Upper lobe of right lung (tissue), 1 donor: ENCODE data around the gene FAF2. TPM values are rescaled to one million over a fixed set of nuclear protein-coding genes. Genes with fewer than 3 reads are reported as not detected.

Experiments used
- ATAC-seq: fragments of 200-7000 bp; cut with Tn5 transposase; one replicate; pipeline ENCODE4 v1.9.1; 2020; ENCODE audit warnings: mild to moderate bottlenecking, moderate library complexity
- DNase-seq: peaks from one replicate; pipeline ENCODE4 v3.0.0-alpha.2; 2020
- H3K27ac ChIP-seq: fragments of 200-600 bp; one replicate; pipeline ENCODE4 v1.8.0; 2022
- H3K27me3 ChIP-seq: fragments of 200-600 bp; one replicate; pipeline ENCODE4 v1.8.0; 2022; ENCODE audit warnings: mild to moderate bottlenecking
- H3K36me3 ChIP-seq: fragments of 200-600 bp; one replicate; pipeline ENCODE4 v1.8.0; 2022
- H3K4me1 ChIP-seq: fragments of 200-600 bp; one replicate; pipeline ENCODE4 v1.8.0; 2022
- H3K4me3 ChIP-seq: fragments of 200-600 bp; one replicate; pipeline ENCODE4 v1.8.0; 2022; ENCODE audit warnings: mild to moderate bottlenecking
- H3K9me3 ChIP-seq: fragments of 200-600 bp; one replicate; pipeline ENCODE4 v1.8.0; 2022
- CTCF ChIP-seq: fragments of 200-600 bp; IDR thresholded peaks from one replicate; pipeline ENCODE4 v1.8.0; 2022; ENCODE audit warnings: antibody characterized with exemption
- intact Hi-C: fragments of 100-400 bp; cut with DNase I; formaldehyde crosslinking; loops from one replicate; pipeline ENCODE4 v1.11.0; 2022
- total RNA-seq: library from RNA; stranded (reverse); fragmentation: NEBNext Ultra II Directional; extraction: Animal tissue kit (Norgen Biotek cat#: 25700); gene quantifications from one replicate; pipeline ENCODE4 v1.2.1, GENCODE V29; 2021
- donor health status: DM: no; HTN: yes; CAD: no; lungs with severe emphysema.

The FAF2 gene
- total RNA-seq, 1 donor from 2014 or later: 35.1 TPM

GRCh38 chr5:176524138-176524537, 76.0 kb downstream of the FAF2 start:
- Histone ChIP-seq H3K27ac (no peak overlapping the region), H3K9me3 (no peaks in the 10 kb centered on the region), H3K4me1 (no peaks in the 10 kb centered on the region), H3K27me3 (no peaks in the 10 kb centered on the region), H3K36me3 (peaks cover 29% of the 10 kb centered on the region), H3K4me3 (no peak overlapping the region)
- ATAC-seq: no peak
- intact Hi-C loops: no loop called here
- no peak for DNase-seq
- TF ChIP-seq CTCF: no peak

GRCh38 chr5:176524987-176525386, 76.8 kb downstream of the FAF2 start:
- Histone ChIP-seq H3K9me3 (no peaks in the 10 kb centered on the region), H3K27ac (no peak overlapping the region), H3K27me3 (no peaks in the 10 kb centered on the region), H3K36me3 (peaks cover 37% of the 10 kb centered on the region), H3K4me3 (no peak overlapping the region), H3K4me1 (no peaks in the 10 kb centered on the region)
- DNase-seq (no peak), ATAC-seq (no peak)
- TF ChIP-seq CTCF: no peak
- intact Hi-C loops: no loop called here

- TF ChIP-seq CTCF: no peak
These were observed 77.5 kb downstream of the FAF2 start for GRCh38 chr5:176525677-176526076.

GRCh38 chr5:176526462-176526861, 78.3 kb downstream of the FAF2 start:
- no peaks in the 10 kb centered on the region for H3K9me3 ChIP-seq
- H3K36me3 ChIP-seq: peaks cover 50% of the 10 kb centered on the region
- no peak overlapping the region for H3K27ac ChIP-seq
- H3K4me1 ChIP-seq: peaks cover 5% of the 10 kb centered on the region
- intact Hi-C loops: no loop called here
- no peak overlapping the region for H3K4me3 ChIP-seq
- DNase-seq (no peak), ATAC-seq (no peak)
- H3K27me3 ChIP-seq: no peaks in the 10 kb centered on the region
- TF ChIP-seq CTCF: no peak

More at GRCh38 chr5:176525677-176526076, 77.5 kb downstream of the FAF2 start:
- Histone ChIP-seq H3K27ac (no peak overlapping the region), H3K27me3 (no peaks in the 10 kb centered on the region), H3K4me1 (no peaks in the 10 kb centered on the region), H3K36me3 (peaks cover 42% of the 10 kb centered on the region), H3K9me3 (no peaks in the 10 kb centered on the region), H3K4me3 (no peak overlapping the region)
- DNase-seq (no peak), ATAC-seq (no peak)
- intact Hi-C loops: no loop called here

- DNase-seq: no peak
- Histone ChIP-seq H3K4me3 (no peak overlapping the region), H3K27me3 (no peaks in the 10 kb centered on the region), H3K27ac (no peak overlapping the region), H3K36me3 (peaks cover 56% of the 10 kb centered on the region), H3K9me3 (no peaks in the 10 kb centered on the region), H3K4me1 (peaks cover 15% of the 10 kb centered on the region)
- no peak for TF ChIP-seq CTCF
- intact Hi-C loops: no loop called here
- no peak for ATAC-seq
These were observed 79.3 kb downstream of the FAF2 start for GRCh38 chr5:176527246-176528222.
